Effector memory CD4-positive, alpha-beta T cell (primary cell): ENCODE data around the gene ATP6V0A4.

Experiments used
- DNase-seq, 3 donors: peaks; one replicate each; pipeline ENCODE4 v3.0.0-alpha.2; 2020
- H3K27ac ChIP-seq: 2 replicates; pipeline ENCODE4 v1.7.0; 2013; ENCODE audit warnings: mild to moderate bottlenecking, low read length, moderate library complexity; ENCODE audit not compliant: insufficient read depth, poor library complexity, severe bottlenecking
- H3K27me3 ChIP-seq: replicated peaks from 2 replicates; pipeline ENCODE4 v1.7.0; 2013; ENCODE audit warnings: mild to moderate bottlenecking, low read length; ENCODE audit not compliant: insufficient read depth, control insufficient read depth, poor library complexity, severe bottlenecking
- H3K36me3 ChIP-seq: 2 replicates; pipeline ENCODE4 v1.7.0; 2013; ENCODE audit warnings: mild to moderate bottlenecking, low read length, moderate library complexity; ENCODE audit not compliant: control insufficient read depth, insufficient read depth
- H3K4me1 ChIP-seq: 2 replicates; pipeline ENCODE4 v1.7.0; 2013; ENCODE audit warnings: low read length, mild to moderate bottlenecking; ENCODE audit not compliant: control insufficient read depth, insufficient read depth, poor library complexity, severe bottlenecking
- H3K4me3 ChIP-seq: 2 replicates; pipeline ENCODE4 v1.7.0; 2013; ENCODE audit warnings: low read length, low read depth, mild to moderate bottlenecking; ENCODE audit not compliant: insufficient read depth, poor library complexity, severe bottlenecking
- H3K9me3 ChIP-seq: 2 replicates; pipeline ENCODE4 v1.7.0; 2013; ENCODE audit warnings: mild to moderate bottlenecking, low read length, moderate library complexity; ENCODE audit not compliant: control insufficient read depth

The ATP6V0A4 gene

DNA sequence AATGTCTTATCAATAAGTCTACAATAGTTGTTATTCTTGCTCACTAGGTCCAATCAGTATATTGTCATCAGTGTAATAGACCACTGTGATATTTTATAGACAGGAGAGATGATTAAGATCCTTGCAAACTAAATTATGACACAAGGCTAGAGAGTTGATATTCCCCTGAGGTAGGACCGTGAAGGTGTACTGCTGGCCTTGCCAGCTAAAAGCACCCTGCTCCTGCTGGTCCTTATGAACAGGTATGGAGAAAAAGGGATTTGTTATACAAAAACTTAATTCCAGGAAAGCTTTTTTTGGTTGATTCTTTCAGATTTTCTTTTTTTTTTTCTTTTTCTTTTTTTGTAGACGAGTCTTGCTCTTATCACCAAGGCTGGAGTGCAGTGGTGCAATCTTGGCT lies 17.0 kb downstream of the ATP6V0A4 start:
- DNase-seq: no peak
- H3K27ac ChIP-seq: no peak overlapping the region
- H3K9me3 ChIP-seq: no peaks in the 10 kb centered on the region
- H3K27me3 ChIP-seq: no peaks in the 10 kb centered on the region
- H3K36me3 ChIP-seq: no peaks in the 10 kb centered on the region
- no peak overlapping the region for H3K4me3 ChIP-seq
- no peaks in the 10 kb centered on the region for H3K4me1 ChIP-seq

DNA sequence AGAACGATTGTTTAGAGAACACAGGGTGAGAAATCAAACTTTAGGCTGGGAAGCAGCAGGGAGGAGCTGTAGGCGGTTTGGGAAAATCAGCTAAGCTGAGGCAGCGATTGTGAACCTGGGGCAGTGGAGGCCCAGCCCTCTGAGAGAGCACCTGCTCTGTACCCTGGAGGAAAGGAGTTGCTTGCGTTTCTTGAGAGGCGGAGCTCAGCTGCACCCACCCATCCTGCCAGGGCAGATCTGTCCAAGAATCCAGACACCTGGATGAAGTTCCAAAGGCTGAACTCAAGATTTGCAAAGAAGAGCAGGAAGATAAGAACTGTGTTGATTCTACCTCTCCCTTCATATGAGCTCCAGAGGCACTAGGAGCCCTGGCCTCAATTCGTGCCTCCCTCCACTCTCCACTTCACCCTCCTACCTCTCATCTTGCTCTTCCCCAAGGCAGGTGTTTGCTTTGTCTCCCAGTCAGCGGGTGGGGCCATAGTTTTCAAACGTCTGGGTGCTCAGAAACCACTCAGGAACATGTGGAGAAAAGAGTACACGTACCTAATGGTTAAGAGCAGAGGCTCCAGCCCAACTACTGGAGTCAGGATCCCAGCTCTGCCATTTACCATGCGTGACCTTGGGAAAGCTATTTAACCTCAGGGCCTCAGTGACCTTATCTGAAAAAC lies 21.7 kb downstream of the ATP6V0A4 start:
- no peaks in the 10 kb centered on the region for H3K4me1 ChIP-seq
- H3K27ac ChIP-seq: no peak overlapping the region
- H3K36me3 ChIP-seq: no peaks in the 10 kb centered on the region
- no peaks in the 10 kb centered on the region for H3K9me3 ChIP-seq
- no peak for DNase-seq
- H3K4me3 ChIP-seq: no peak overlapping the region
- H3K27me3 ChIP-seq: no peaks in the 10 kb centered on the region

DNA sequence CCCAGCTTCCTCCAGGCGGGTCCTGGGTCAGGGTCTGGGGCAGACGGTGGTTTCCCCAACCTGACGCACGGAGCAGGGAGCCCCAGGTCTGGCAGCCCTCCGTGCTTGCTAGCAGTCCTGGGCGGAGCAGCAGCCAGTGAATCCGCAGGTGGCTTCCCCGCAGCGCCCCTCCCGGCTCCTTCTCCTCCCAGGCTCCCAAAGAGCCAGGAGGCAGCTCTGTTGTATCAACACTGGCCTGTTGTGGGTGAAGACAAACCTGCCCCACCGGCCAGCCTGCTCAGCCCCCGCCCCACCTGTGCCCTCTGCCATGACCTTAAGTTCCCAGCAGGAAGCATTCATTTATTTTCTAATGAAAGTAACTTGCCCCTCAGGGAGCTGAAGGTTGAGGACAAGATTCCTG lies 24.2 kb downstream of the ATP6V0A4 start:
- Histone ChIP-seq H3K4me1 (no peaks in the 10 kb centered on the region), H3K4me3 (no peak overlapping the region), H3K36me3 (no peaks in the 10 kb centered on the region), H3K27me3 (no peaks in the 10 kb centered on the region), H3K27ac (no peak overlapping the region), H3K9me3 (no peaks in the 10 kb centered on the region)
- DNase-seq: no peak

DNA sequence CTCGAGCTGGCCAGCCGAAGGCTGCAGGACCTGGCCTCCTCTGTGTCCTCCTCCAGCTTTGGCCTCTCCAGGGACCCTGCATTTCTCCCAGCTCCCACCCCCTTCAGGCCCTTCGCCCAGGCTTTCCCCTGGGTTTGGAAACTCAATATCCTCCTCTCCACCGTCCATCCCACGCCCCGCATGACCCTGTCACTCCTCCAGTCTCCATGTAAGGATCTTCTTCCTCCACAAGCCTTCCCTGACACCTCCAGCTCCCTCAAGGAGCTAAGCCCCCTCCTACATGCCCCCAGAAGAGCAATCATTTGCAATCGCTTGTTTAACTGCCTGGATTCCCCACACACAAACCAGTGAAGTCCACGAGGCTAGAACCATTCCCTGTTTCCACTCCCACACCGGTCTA lies 24.8 kb downstream of the ATP6V0A4 start:
- no peak overlapping the region for H3K27ac ChIP-seq
- H3K9me3 ChIP-seq: no peaks in the 10 kb centered on the region
- no peaks in the 10 kb centered on the region for H3K4me1 ChIP-seq
- H3K27me3 ChIP-seq: no peaks in the 10 kb centered on the region
- H3K4me3 ChIP-seq: no peak overlapping the region
- DNase-seq: no peak
- no peaks in the 10 kb centered on the region for H3K36me3 ChIP-seq

DNA sequence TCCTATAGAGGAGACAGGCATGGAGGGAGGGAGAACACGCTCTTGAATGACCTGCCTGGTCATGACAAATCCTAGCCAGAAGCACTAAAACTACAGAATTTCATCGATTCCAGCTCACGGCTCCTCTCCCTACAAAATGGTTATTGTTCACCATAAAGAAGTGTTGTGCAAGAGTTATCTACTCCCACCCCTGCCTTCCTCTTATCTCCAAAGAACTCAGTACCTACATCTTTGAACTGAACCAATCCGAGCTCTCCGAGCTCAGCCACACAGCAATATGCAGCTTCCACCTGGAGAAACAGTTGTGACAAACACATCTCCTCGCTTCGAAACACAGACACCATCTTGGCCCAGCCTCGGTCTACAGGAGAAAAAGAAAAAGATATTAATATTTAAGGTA lies 27.1 kb downstream of the ATP6V0A4 start:
- Histone ChIP-seq H3K36me3 (no peaks in the 10 kb centered on the region), H3K4me1 (no peaks in the 10 kb centered on the region), H3K4me3 (no peak overlapping the region), H3K27me3 (no peaks in the 10 kb centered on the region), H3K27ac (no peak overlapping the region), H3K9me3 (no peaks in the 10 kb centered on the region)
- DNase-seq: no peak

DNA sequence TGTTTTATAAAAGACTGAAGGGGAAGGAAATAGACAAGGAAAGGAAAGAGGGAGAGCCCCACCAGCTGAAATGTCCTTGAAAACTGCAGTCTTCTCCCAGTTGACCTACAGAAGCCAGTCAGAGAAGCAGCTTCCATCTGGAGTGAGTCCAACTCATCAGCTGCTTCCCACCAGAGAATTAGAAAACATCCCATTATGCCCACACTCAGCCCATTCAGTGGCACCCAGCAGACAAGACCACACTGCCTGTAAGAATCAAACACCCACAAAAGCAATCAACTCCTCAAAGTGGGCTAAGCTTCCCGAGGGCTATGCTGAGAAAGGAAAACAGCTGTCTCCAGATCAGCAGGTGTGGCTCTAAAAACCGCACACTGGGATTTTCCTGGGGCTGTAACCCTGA lies 29.8 kb downstream of the ATP6V0A4 start:
- no peaks in the 10 kb centered on the region for H3K4me1 ChIP-seq
- no peak overlapping the region for H3K27ac ChIP-seq
- H3K9me3 ChIP-seq: no peaks in the 10 kb centered on the region
- no peaks in the 10 kb centered on the region for H3K36me3 ChIP-seq
- H3K4me3 ChIP-seq: no peak overlapping the region
- no peak for DNase-seq
- H3K27me3 ChIP-seq: no peaks in the 10 kb centered on the region

DNA sequence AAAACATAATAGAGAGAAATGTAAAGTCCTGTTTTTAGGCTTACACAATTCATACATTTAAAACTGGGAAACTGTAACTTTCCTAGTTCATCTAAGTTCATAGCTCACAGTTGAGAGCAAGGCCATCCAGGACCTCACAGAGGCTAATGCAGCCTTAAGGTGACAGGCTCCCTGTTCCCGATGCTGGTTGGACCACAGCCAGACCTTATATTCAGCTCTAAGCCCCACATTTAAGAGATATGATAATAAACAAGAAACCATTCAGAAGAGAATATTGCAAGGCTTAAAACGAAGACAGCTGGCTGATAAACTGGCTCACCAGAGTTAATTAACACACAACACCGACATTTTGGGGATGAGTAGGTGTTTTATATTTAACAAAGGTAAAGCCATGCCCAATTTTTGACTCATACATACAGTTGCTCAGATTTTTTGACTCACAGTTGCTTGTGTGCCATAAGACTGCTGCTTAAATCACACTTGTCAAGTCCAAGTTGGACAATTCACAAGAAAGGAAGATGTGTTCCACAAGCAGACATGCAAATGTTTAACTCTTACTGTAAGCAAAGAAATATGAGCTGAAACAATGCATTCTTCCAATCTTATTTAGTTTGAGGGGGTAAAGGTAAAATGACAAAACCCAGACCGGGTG lies 41.3 kb downstream of the ATP6V0A4 start:
- no peaks in the 10 kb centered on the region for H3K36me3 ChIP-seq
- no peak for DNase-seq
- H3K4me1 ChIP-seq: peaks cover 13% of the 10 kb centered on the region
- no peaks in the 10 kb centered on the region for H3K9me3 ChIP-seq
- H3K27me3 ChIP-seq: no peaks in the 10 kb centered on the region
- no peak overlapping the region for H3K27ac ChIP-seq
- no peak overlapping the region for H3K4me3 ChIP-seq

DNA sequence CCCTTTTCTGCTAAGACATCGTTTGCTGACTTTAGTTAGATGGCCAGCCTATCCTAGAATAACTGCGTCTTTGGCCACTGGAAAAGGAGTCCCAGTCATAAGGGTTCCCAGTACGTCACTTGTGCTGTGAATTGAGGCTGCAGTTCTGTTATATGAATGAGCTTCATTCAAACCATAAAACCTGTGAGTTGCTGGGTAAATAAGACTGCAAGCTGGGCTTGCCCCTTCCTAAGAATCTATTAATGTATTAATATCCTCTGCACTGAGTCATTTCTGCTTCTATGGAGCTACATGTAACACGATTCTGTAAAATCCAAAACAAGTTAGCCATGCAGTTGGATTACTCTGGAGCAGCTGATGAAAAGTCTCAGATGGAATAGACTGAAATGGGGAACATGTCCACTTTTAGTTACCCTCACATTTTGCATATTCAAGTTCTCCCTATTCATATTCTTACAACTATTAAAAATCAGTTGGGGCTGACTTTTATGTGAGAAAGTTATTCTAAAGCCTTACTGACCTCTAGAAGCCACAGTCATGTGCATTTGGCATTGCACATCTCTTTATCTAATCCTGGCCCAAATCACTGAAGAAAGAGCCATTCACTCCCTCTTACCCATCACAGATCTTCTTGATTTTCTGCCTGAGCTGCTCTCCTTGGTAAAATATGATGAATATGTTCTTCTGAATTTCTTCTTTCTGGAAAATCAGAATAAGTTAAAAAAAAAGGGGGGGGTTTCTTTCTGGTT lies 42.0 kb downstream of the ATP6V0A4 start:
- H3K9me3 ChIP-seq: no peaks in the 10 kb centered on the region
- H3K4me1 ChIP-seq: peaks cover 13% of the 10 kb centered on the region
- H3K4me3 ChIP-seq: no peak overlapping the region
- no peak overlapping the region for H3K27ac ChIP-seq
- H3K36me3 ChIP-seq: no peaks in the 10 kb centered on the region
- H3K27me3 ChIP-seq: no peaks in the 10 kb centered on the region
- DNase-seq: no peak

DNA sequence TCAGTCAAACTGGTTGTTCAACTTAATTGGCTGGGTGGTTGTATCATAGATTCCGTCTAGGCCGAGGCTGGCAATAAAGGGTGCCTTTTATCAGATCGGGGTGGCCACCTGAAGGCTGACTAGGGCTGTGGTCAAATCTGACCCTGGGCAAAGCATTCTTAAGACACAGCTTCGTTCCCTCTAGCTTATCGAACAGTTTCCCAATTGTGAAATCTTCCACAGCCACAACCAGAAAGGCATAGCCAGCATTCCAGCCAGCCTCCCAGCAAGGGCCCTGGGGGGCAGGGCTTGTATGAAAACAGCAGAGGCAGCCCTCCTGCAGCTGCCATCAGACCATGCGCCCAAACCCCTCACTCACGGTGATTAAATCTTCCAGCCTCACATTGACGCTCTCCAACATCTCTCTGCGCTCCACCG lies 42.7 kb downstream of the ATP6V0A4 start:
- Histone ChIP-seq H3K27ac (no peak overlapping the region), H3K4me1 (peaks cover 13% of the 10 kb centered on the region), H3K36me3 (no peaks in the 10 kb centered on the region), H3K27me3 (no peaks in the 10 kb centered on the region), H3K9me3 (no peaks in the 10 kb centered on the region), H3K4me3 (no peak overlapping the region)
- no peak for DNase-seq

DNA sequence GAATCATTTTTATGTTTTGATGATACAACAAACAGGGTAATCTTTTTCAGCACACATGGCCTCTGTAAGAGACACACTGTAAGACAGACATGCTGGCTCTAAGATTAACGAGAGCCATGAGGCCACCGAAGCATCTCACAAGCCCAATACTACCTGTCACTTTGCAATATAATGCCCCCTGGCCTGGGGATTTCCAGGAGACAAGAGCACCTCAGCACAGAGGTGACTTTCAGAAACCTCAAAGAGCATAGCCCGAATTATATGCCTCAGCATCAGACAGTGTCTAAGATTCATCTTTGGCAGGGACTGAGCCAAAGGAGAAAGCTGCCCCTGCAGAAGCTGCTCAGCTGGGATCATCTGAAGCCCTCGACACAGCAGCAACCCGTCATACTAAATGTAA lies 44.4 kb downstream of the ATP6V0A4 start:
- H3K36me3 ChIP-seq: no peaks in the 10 kb centered on the region
- peak overlapping the region; percentile 70 for H3K27ac ChIP-seq
- no peaks in the 10 kb centered on the region for H3K27me3 ChIP-seq
- H3K4me3 ChIP-seq: no peak overlapping the region
- peak in 1 of 3 donors; percentile 23 for DNase-seq
- peaks cover 13% of the 10 kb centered on the region for H3K4me1 ChIP-seq
- H3K9me3 ChIP-seq: no peaks in the 10 kb centered on the region
